BLaER1 (cell line): ENCODE data around the gene ATP13A4.

Experiments
- H3K27ac ChIP-seq: shearing (Covaris generic); formaldehyde crosslinking; 2 replicates; pipeline ENCODE4 v1.8.1; 2022
- H3K27me3 ChIP-seq: shearing (Covaris generic); formaldehyde crosslinking; 2 replicates; pipeline ENCODE4 v1.8.1; 2022
- H3K36me3 ChIP-seq: shearing (Covaris generic); formaldehyde crosslinking; 2 replicates; pipeline ENCODE4 v1.8.1; 2022
- H3K4me1 ChIP-seq: shearing (Covaris generic); formaldehyde crosslinking; 2 replicates; pipeline ENCODE4 v1.8.1; 2022
- H3K4me2 ChIP-seq: shearing (Covaris generic); formaldehyde crosslinking; 2 replicates; pipeline ENCODE4 v1.8.1; 2022
- H3K4me3 ChIP-seq: shearing (Covaris generic); formaldehyde crosslinking; 2 replicates; pipeline ENCODE4 v1.8.1; 2022
- H3K9ac ChIP-seq: shearing (Covaris generic); formaldehyde crosslinking; 2 replicates; pipeline ENCODE4 v1.8.1; 2022
- H3K9me3 ChIP-seq: shearing (Covaris generic); formaldehyde crosslinking; 2 replicates; pipeline ENCODE4 v1.8.1; 2022
- H4K20me1 ChIP-seq: shearing (Covaris generic); formaldehyde crosslinking; 2 replicates; pipeline ENCODE4 v1.8.1; 2022
- Cebpa-rat ChIP-seq: shearing (Covaris generic); IDR thresholded peaks from 2 replicates; pipeline ENCODE4 v1.8.1; 2022

Gene ATP13A4

DNA sequence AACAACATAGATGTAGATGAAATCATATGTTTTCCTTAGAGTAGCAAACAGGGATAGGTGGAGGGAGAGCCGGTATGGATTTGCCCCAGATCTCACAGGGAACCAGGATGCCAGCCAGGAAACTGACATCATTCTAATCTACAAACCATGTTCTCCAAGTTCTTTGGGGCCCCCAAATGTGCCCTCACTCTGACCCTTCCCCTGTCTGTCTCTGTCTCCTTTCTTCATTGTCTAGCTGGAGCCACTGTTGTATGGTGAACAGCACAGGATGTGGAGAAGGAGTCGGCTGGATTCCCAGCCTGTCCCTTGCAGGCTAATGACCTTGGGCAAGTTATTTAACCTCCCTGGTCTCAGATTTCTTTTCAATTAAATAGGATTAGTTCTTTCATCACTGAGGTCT is 177.1 kb downstream of the ATP13A4 start:
- no peak overlapping the region for H3K9ac ChIP-seq
- H3K27me3 ChIP-seq = no peaks in the 10 kb centered on the region
- TF ChIP-seq Cebpa-rat = no peak
- H3K9me3 ChIP-seq = no peaks in the 10 kb centered on the region
- H3K4me1 ChIP-seq = no peaks in the 10 kb centered on the region
- no peak overlapping the region for H3K27ac ChIP-seq
- H3K4me3 ChIP-seq = no peak overlapping the region
- H4K20me1 ChIP-seq = no peaks in the 10 kb centered on the region
- H3K36me3 ChIP-seq = no peaks in the 10 kb centered on the region
- H3K4me2 ChIP-seq = no peak overlapping the region

DNA sequence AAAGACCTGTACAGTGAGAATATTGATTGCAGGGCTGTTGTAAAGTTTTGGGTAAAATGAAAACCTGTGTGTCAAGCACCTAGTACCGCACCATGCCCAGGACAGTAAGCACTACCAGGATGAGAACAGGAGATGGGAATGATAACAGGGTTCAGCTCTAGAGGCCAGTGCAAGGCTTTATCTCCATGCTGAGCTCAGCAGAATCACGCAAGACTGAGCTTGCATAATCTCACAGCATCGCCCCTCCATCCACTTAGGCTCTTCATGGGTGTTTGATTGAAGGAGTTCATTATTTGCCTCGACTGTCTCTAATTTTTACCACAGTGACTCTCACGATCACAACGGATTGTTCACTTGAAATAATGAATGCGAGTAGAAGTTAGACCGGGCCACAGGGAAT is 179.1 kb downstream of the ATP13A4 start:
- Histone ChIP-seq H3K4me1 (no peaks in the 10 kb centered on the region), H3K4me3 (no peak overlapping the region), H3K9me3 (no peaks in the 10 kb centered on the region), H3K36me3 (no peaks in the 10 kb centered on the region), H3K9ac (no peak overlapping the region), H3K4me2 (no peak overlapping the region), H3K27me3 (no peaks in the 10 kb centered on the region), H4K20me1 (no peaks in the 10 kb centered on the region), H3K27ac (no peak overlapping the region)
- TF ChIP-seq Cebpa-rat = no peak

- Histone ChIP-seq H3K4me3 (no peak overlapping the region), H4K20me1 (no peaks in the 10 kb centered on the region), H3K9me3 (no peaks in the 10 kb centered on the region), H3K27ac (no peak overlapping the region), H3K9ac (no peak overlapping the region), H3K27me3 (no peaks in the 10 kb centered on the region), H3K36me3 (no peaks in the 10 kb centered on the region), H3K4me1 (no peaks in the 10 kb centered on the region), H3K4me2 (no peak overlapping the region)
- TF ChIP-seq Cebpa-rat = no peak
Measured at GRCh38 chr3:193372783-193373182, 181.9 kb downstream of the ATP13A4 start.

DNA sequence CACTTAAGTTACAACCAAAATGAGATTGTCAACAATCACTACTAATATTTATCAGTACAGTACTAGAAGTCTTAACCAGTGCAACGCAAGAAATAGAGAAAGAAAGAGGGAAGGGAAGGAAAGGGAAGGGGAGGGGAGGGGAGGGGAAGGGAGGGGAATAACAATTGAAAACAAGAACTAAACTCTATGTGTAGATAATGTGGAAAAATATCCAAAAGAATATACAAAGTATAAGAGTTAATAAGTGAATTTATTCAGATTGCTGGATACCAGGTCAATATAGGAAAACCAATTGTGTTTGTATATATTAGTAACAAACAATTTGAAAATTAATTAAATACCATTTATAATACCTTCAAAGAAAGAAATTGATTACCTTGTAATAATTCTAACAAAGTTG is 186.8 kb downstream of the ATP13A4 start:
- Histone ChIP-seq H3K4me1 (no peaks in the 10 kb centered on the region), H3K4me3 (no peak overlapping the region), H3K4me2 (no peak overlapping the region), H3K9me3 (no peaks in the 10 kb centered on the region), H3K27ac (no peak overlapping the region), H3K27me3 (no peaks in the 10 kb centered on the region), H3K9ac (no peak overlapping the region), H3K36me3 (no peaks in the 10 kb centered on the region), H4K20me1 (no peaks in the 10 kb centered on the region)
- no peak for TF ChIP-seq Cebpa-rat

DNA sequence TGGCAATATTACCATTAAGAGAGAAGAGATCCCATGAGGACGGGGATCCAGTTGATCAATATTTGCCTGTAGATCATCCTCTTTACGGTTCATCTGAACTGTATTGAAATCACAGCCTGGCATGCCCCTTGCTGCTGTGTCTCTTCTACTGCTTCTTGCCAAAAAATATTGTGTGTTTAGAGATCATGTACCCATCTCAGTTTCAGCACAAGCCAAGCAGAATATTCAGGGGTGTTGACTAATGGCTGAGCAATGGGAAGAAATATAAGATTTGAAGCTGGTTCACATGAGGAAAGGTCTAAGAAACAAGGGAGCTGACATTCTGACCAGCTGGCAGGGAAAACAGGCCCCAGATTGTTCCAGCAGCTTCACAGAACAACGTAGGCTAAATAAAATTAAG is 197.4 kb downstream of the ATP13A4 start:
- TF ChIP-seq Cebpa-rat = no peak
- Histone ChIP-seq H3K27me3 (no peaks in the 10 kb centered on the region), H3K4me3 (no peak overlapping the region), H3K36me3 (no peaks in the 10 kb centered on the region), H3K9ac (no peak overlapping the region), H3K4me1 (no peaks in the 10 kb centered on the region), H3K27ac (no peak overlapping the region), H3K9me3 (no peaks in the 10 kb centered on the region), H4K20me1 (no peaks in the 10 kb centered on the region), H3K4me2 (no peak overlapping the region)

- no peaks in the 10 kb centered on the region for H3K9me3 ChIP-seq
- H3K4me2 ChIP-seq = no peak overlapping the region
- H4K20me1 ChIP-seq = no peaks in the 10 kb centered on the region
- H3K36me3 ChIP-seq = no peaks in the 10 kb centered on the region
- no peaks in the 10 kb centered on the region for H3K27me3 ChIP-seq
- H3K27ac ChIP-seq = no peak overlapping the region
- H3K9ac ChIP-seq = no peak overlapping the region
- no peaks in the 10 kb centered on the region for H3K4me1 ChIP-seq
- TF ChIP-seq Cebpa-rat = no peak
- no peak overlapping the region for H3K4me3 ChIP-seq
Measured at GRCh38 chr3:193354423-193354822, 200.3 kb downstream of the ATP13A4 start.
